HCT116 (cell line): ENCODE results near the gene CS. TPM values are rescaled to one million over a fixed set of nuclear protein-coding genes. Genes with fewer than 3 reads are reported as not detected.

Source experiments
- ATAC-seq: fragments of 200-7000 bp; cut with Tn5 transposase; 2 replicates; pipeline ENCODE4 v1.9.1; 2020; ENCODE audit warnings: mild to moderate bottlenecking, moderate library complexity
- BruUV-seq: library from RNA; stranded (reverse); fragments of 400-500 nt; replicated peaks from 2 replicates; lab custom pipeline; 2021; lab: Mats Ljungman, UMichigan
- CTCF ChIA-PET: fragments of 300-600 bp; sonication (Branson Sonifier 250); formaldehyde crosslinking; loops from one replicate; lab custom pipeline; 2021; ENCODE audit warnings: antibody characterized with exemption; lab: Charles Lee
- POLR2A ChIA-PET: fragments of 300-600, 350-600 bp; sonication (Branson Sonifier 250); formaldehyde crosslinking; loops from one replicate; lab custom pipeline; 2021; ENCODE audit warnings: antibody characterized with exemption; lab: Charles Lee
- RAD21 ChIA-PET, 2 experiments: fragments of 300-600 bp; sonication (Branson Sonifier 250); formaldehyde crosslinking; loops; one replicate each; lab custom pipeline; 2023; ENCODE audit warnings: low total read pairs in 2 of 2; ENCODE audit not compliant: uncharacterized antibody in 2 of 2, unreplicated experiment in 2 of 2, low non-redundant PET in 1 of 2; lab: Charles Lee
- DNase-seq: peaks from one replicate; pipeline ENCODE4 v3.0.0-alpha.2; 2010; ENCODE audit warnings: low read depth, low spot score
- H2AFZ ChIP-seq: fragments of 200-600 bp; shearing (Covaris generic), sonication (generic); 2 replicates; pipeline ENCODE4 v1.6.1; 2017; ENCODE audit warnings: low read depth, mixed run types, mixed read lengths, antibody characterized with exemption, low read length; ENCODE audit not compliant: poor library complexity, severe bottlenecking
- H3K27ac ChIP-seq: 2 replicates; pipeline ENCODE4 v1.5.1; 2012; ENCODE audit warnings: low read depth, low read length
- H3K27me3 ChIP-seq: fragments of 200-600 bp; sonication (generic); 2 replicates; pipeline ENCODE4 v1.6.1; 2016; ENCODE audit warnings: mixed run types, low read length, mixed read lengths; ENCODE audit not compliant: insufficient read depth
- H3K36me3 ChIP-seq, 2 experiments: fragments of 200-500 bp in 1 of 2; fragments of 200-600 bp in 1 of 2; sonication (Bioruptor generic) in 1 of 2; sonication (generic) in 1 of 2; 2 replicates each; pipeline versions ENCODE4 v1.5.1 to v1.6.1; 2014 to 2016; ENCODE audit warnings: low read length in 2 of 2, inconsistent platforms in 1 of 2, mixed read lengths in 1 of 2, mixed run types in 1 of 2; ENCODE audit not compliant: insufficient read depth in 2 of 2, control insufficient read depth in 1 of 2
- H3K4me1 ChIP-seq, 2 experiments: fragments of 200-600 bp in 1 of 2; sonication (generic) in 1 of 2; 2 replicates each; pipeline versions ENCODE4 v1.5.1 to v1.6.1; 2012 to 2017; ENCODE audit warnings: low read length in 2 of 2, inconsistent platforms in 1 of 2, mild to moderate bottlenecking in 1 of 2, mixed read lengths in 1 of 2, mixed run types in 1 of 2, moderate library complexity in 1 of 2; ENCODE audit not compliant: insufficient read depth in 2 of 2, control insufficient read depth in 1 of 2
- H3K4me2 ChIP-seq: fragments of 200-600 bp; sonication (generic); 2 replicates; pipeline ENCODE4 v1.6.1; 2017; ENCODE audit warnings: mixed run types, low read length, mixed read lengths
- H3K4me3 ChIP-seq, 2 experiments: fragments of 200-600 bp in 1 of 2; sonication (generic) in 1 of 2; replicated peaks in 1 of 2; 2 replicates each; pipeline ENCODE4 v1.5.1; 2011 to 2016; ENCODE audit warnings: low read length in 2 of 2, control low read depth in 1 of 2, low read depth in 1 of 2, mild to moderate bottlenecking in 1 of 2, mixed read lengths in 1 of 2, mixed run types in 1 of 2
- H3K79me2 ChIP-seq: fragments of 200-600 bp; sonication (generic); 2 replicates; pipeline ENCODE4 v1.6.1; 2017; ENCODE audit warnings: mild to moderate bottlenecking, mixed run types, low read length, moderate library complexity, mixed read lengths; ENCODE audit not compliant: insufficient read depth
- H3K9ac ChIP-seq: fragments of 200-600 bp; sonication (generic); 2 replicates; pipeline ENCODE4 v1.6.1; 2016; ENCODE audit warnings: low read length, mixed read lengths
- H3K9me2 ChIP-seq: fragments of 200-600 bp; sonication (generic), shearing (Covaris generic); 2 replicates; pipeline ENCODE4 v1.6.1; 2017; ENCODE audit warnings: mixed run types, mild to moderate bottlenecking, moderate library complexity; ENCODE audit not compliant: insufficient read depth
- H3K9me3 ChIP-seq, 2 experiments: fragments of 200-500 bp in 1 of 2; fragments of 200-600 bp in 1 of 2; sonication (Bioruptor generic) in 1 of 2; sonication (generic) in 1 of 2; 2 replicates each; pipeline ENCODE4 v1.6.1; 2014 to 2017; ENCODE audit warnings: low read length in 2 of 2, mixed read lengths in 2 of 2, inconsistent platforms in 1 of 2, low read depth in 1 of 2, mild to moderate bottlenecking in 1 of 2, mixed run types in 1 of 2, moderate library complexity in 1 of 2; ENCODE audit not compliant: control insufficient read depth in 1 of 2, insufficient read depth in 1 of 2
- H4K20me1 ChIP-seq: fragments of 200-600 bp; sonication (generic), shearing (Covaris generic); 2 replicates; pipeline ENCODE4 v1.6.1; 2017; ENCODE audit warnings: mixed run types, mild to moderate bottlenecking, moderate library complexity; ENCODE audit not compliant: insufficient read depth
- ATF3 ChIP-seq: IDR thresholded peaks from 2 replicates; pipeline ENCODE4 v1.6.1; 2012
- CBX3 ChIP-seq: IDR thresholded peaks from 2 replicates; pipeline ENCODE4 v1.6.1; 2012; ENCODE audit warnings: low read depth
- CTCF ChIP-seq, 3 experiments: fragments of 200-600 bp in 1 of 3; sonication (generic) in 1 of 3; IDR thresholded peaks in 2 of 3; conservative IDR thresholded peaks in 1 of 3; 2 replicates each; pipeline ENCODE4 v1.5.1; 2012 to 2017; ENCODE audit warnings: low read depth in 2 of 3, low read length in 2 of 3, antibody characterized with exemption in 1 of 3, borderline replicate concordance in 1 of 3, control low read depth in 1 of 3, mild to moderate bottlenecking in 1 of 3, mixed read lengths in 1 of 3, mixed run types in 1 of 3, moderate library complexity in 1 of 3; ENCODE audit not compliant: insufficient read depth in 1 of 3
- EZH2 ChIP-seq: fragments of 200-600 bp; sonication (generic); IDR thresholded peaks from 2 replicates; pipeline ENCODE4 v1.6.1; 2017; ENCODE audit warnings: antibody characterized with exemption, mixed run types
- POLR2A ChIP-seq: IDR thresholded peaks from 2 replicates; pipeline ENCODE4 v1.7.0; 2011; ENCODE audit warnings: borderline replicate concordance; ENCODE audit not compliant: insufficient read depth, insufficient read length; ENCODE audit errors: extremely low read depth
- POLR2AphosphoS5 ChIP-seq: IDR thresholded peaks from 2 replicates; pipeline ENCODE4 v1.6.1; 2011; ENCODE audit warnings: mild to moderate bottlenecking, low read depth, low read length, moderate library complexity
- RAD21 ChIP-seq: IDR thresholded peaks from 2 replicates; pipeline ENCODE4 v1.6.1; 2012; ENCODE audit warnings: low read depth, mild to moderate bottlenecking
- REST ChIP-seq: IDR thresholded peaks from 2 replicates; pipeline ENCODE4 v1.6.1; 2012; ENCODE audit warnings: low read depth
- SP1 ChIP-seq: IDR thresholded peaks from 2 replicates; pipeline ENCODE4 v1.6.1; 2012; ENCODE audit warnings: low read depth
- SRF ChIP-seq: IDR thresholded peaks from 2 replicates; pipeline ENCODE4 v1.6.1; 2012; ENCODE audit warnings: low read depth
- TCF7L2 ChIP-seq: IDR thresholded peaks from 2 replicates; pipeline ENCODE4 v1.7.0; 2011; ENCODE audit warnings: borderline replicate concordance, inconsistent platforms; ENCODE audit not compliant: insufficient read depth, insufficient read length; ENCODE audit errors: extremely low read depth
- YY1 ChIP-seq: IDR thresholded peaks from 2 replicates; pipeline ENCODE4 v1.6.1; 2011; ENCODE audit warnings: low read length, low read depth, moderate library complexity, mild to moderate bottlenecking; ENCODE audit not compliant: insufficient replicate concordance; ENCODE audit errors: extremely low read depth
- ZBTB33 ChIP-seq: IDR thresholded peaks from 2 replicates; pipeline ENCODE4 v1.6.1; 2011; ENCODE audit warnings: mild to moderate bottlenecking, low read length, moderate library complexity; ENCODE audit not compliant: insufficient replicate concordance; ENCODE audit errors: extremely low read depth
- ZNF274 ChIP-seq: fragments of 200-500 bp; sonication (Bioruptor generic); IDR thresholded peaks from 2 replicates; pipeline ENCODE4 v1.6.1; 2014; ENCODE audit warnings: mild to moderate bottlenecking, low read depth, low read length, inconsistent platforms
- intact Hi-C: fragments of 100-400 bp; cut with micrococcal nuclease; formaldehyde crosslinking; loops from 2 replicates; pipeline ENCODE4 v1.10.0; 2022
- total RNA-seq: library from RNA; stranded (reverse); gene quantifications from one replicate; pipeline ENCODE4 v1.2.1, GENCODE V29; 2021; ENCODE audit not compliant: unreplicated experiment

CS gene
- total RNA-seq, 1 experiment from 2014 or later, result 270 TPM

GRCh38 chr12:56237552-56237951 is 62.6 kb downstream of the CS start:
- Histone ChIP-seq H3K9ac (no peak overlapping the region), H3K9me2 (no peaks in the 10 kb centered on the region), H3K9me3 (no peaks in the 10 kb centered on the region), H3K36me3 (peaks cover 12 to 15% of the 10 kb centered on the region in 2 experiments), H3K79me2 (no peaks in the 10 kb centered on the region), H3K27me3 (no peaks in the 10 kb centered on the region), H3K4me1 (peaks cover 0 to 6% of the 10 kb centered on the region in 2 experiments; a peak in 1 of 4 replicates), H4K20me1 (no peaks in the 10 kb centered on the region), H2AFZ (no peak overlapping the region), H3K27ac (no peak overlapping the region), H3K4me2 (no peak overlapping the region), H3K4me3 (no peak overlapping the region)
- intact Hi-C loops, result no loop called here
- TF ChIP-seq POLR2A (no peak), SRF (no peak), RAD21 (no peak), YY1 (no peak), REST (no peak), ZBTB33 (no peak), CBX3 (no peak), ZNF274 (no peak), POLR2AphosphoS5 (no peak), ATF3 (no peak), EZH2 (no peak), SP1 (no peak), TCF7L2 (no peak), CTCF (IDR thresholded peaks at IDR 0.05 in 2 of 3, conservative IDR thresholded peaks at IDR 0.05 in 1 of 3; ENCODE audit: borderline replicate concordance in 1 of 3, insufficient read depth in 1 of 3, low read depth in 2 of 3, low read length in 2 of 3) (no peak)
- CTCF ChIA-PET, result no interaction called here
- no peak for DNase-seq
- no TSS peak for BruUV-seq
- RAD21 ChIA-PET, result no interaction called here
- POLR2A ChIA-PET, result no interaction called here
- no peak for ATAC-seq
